ENCODE measurements around the gene TUBG2. TPM values are rescaled to one million over a fixed set of nuclear protein-coding genes. Genes with fewer than 3 reads are reported as not detected.

TUBG2 gene
- total RNA-seq, 1 experiment from 2014 or later, result 21.3 TPM

- TF ChIP-seq CTCF (IDR thresholded peaks at IDR 0.05; ENCODE audit: unreplicated experiment), result no peak
- H3K27me3 Mint-ChIP-seq (ENCODE audit: insufficient read depth, unreplicated experiment), result no peaks in the 10 kb centered on the region
- H3K36me3 Mint-ChIP-seq (ENCODE audit: insufficient read depth, unreplicated experiment), result peaks cover 28% of the 10 kb centered on the region
- DNase-seq (ENCODE audit: unreplicated experiment), result peak; percentile 43
- POLR2A ChIA-PET, result interaction anchor here (0.9 to 1.0 kb wide), 2 partner anchors 10 to 111 kb away, joined by 3 to 5 read pairs; no protein-coding TSS in a partner anchor
- no peaks in the 10 kb centered on the region for H3K9me3 Mint-ChIP-seq (ENCODE audit: unreplicated experiment)
- intact Hi-C loops (cut with micrococcal nuclease), result no loop called here
- no peaks in the 10 kb centered on the region for H3K4me1 Mint-ChIP-seq (ENCODE audit: insufficient read depth, unreplicated experiment)
- H3K4me3 Mint-ChIP-seq (ENCODE audit: unreplicated experiment), result no peak overlapping the region
- no TSS peak for BruUV-seq (replicated peaks)
- CTCF ChIA-PET, result interaction anchor here (0.6 kb wide), 1 partner anchor 496 kb away, joined by 3 read pairs; no protein-coding TSS in a partner anchor
- no peak overlapping the region for H3K27ac Mint-ChIP-seq (ENCODE audit: low read depth, unreplicated experiment)
Observed at GRCh38 chr17:42698736-42699414, 39.8 kb downstream of the TUBG2 start.

GRCh38 chr17:42699415-42699740 lies 40.3 kb downstream of the TUBG2 start:
- ChIA-PET CTCF (interaction anchor here (1.0 kb wide), 1 partner anchor 28 kb away, joined by 4 read pairs; no protein-coding TSS in a partner anchor), POLR2A (interaction anchor here (0.9 to 1.0 kb wide), 2 partner anchors 9 to 112 kb away, joined by 3 to 5 read pairs; no protein-coding TSS in a partner anchor)
- Mint-ChIP-seq H3K4me1 (ENCODE audit: insufficient read depth, unreplicated experiment) (no peaks in the 10 kb centered on the region), H3K27me3 (ENCODE audit: insufficient read depth, unreplicated experiment) (no peaks in the 10 kb centered on the region), H3K4me3 (ENCODE audit: unreplicated experiment) (no peak overlapping the region), H3K36me3 (ENCODE audit: insufficient read depth, unreplicated experiment) (peaks cover 32% of the 10 kb centered on the region), H3K9me3 (ENCODE audit: unreplicated experiment) (no peaks in the 10 kb centered on the region), H3K27ac (ENCODE audit: low read depth, unreplicated experiment) (no peak overlapping the region)
- TF ChIP-seq CTCF (IDR thresholded peaks at IDR 0.05; ENCODE audit: unreplicated experiment), result no peak
- no peak for DNase-seq (ENCODE audit: unreplicated experiment)
- no TSS peak for BruUV-seq (replicated peaks)
- intact Hi-C loops (cut with micrococcal nuclease), result no loop called here

- Mint-ChIP-seq H3K4me3 (ENCODE audit: unreplicated experiment) (no peak overlapping the region), H3K27me3 (ENCODE audit: insufficient read depth, unreplicated experiment) (no peaks in the 10 kb centered on the region), H3K36me3 (ENCODE audit: insufficient read depth, unreplicated experiment) (peaks cover 45% of the 10 kb centered on the region), H3K27ac (ENCODE audit: low read depth, unreplicated experiment) (no peak overlapping the region), H3K9me3 (ENCODE audit: unreplicated experiment) (no peaks in the 10 kb centered on the region), H3K4me1 (ENCODE audit: insufficient read depth, unreplicated experiment) (no peaks in the 10 kb centered on the region)
- BruUV-seq (replicated peaks), result TSS peak; percentile 21
- ChIA-PET CTCF (interaction anchor here (1.2 kb wide), 1 partner anchor 123 kb away, joined by 3 read pairs; no protein-coding TSS in a partner anchor), POLR2A (no interaction called here)
- no peak for DNase-seq (ENCODE audit: unreplicated experiment)
- intact Hi-C loops (cut with micrococcal nuclease), result no loop called here
- no peak for TF ChIP-seq CTCF (IDR thresholded peaks at IDR 0.05; ENCODE audit: unreplicated experiment)
Observed at GRCh38 chr17:42700586-42701289, 41.7 kb downstream of the TUBG2 start.

GRCh38 chr17:42702446-42702845 lies 43.4 kb downstream of the TUBG2 start:
- Mint-ChIP-seq H3K4me3 (ENCODE audit: unreplicated experiment) (no peak overlapping the region), H3K36me3 (ENCODE audit: insufficient read depth, unreplicated experiment) (peaks cover 62% of the 10 kb centered on the region), H3K27ac (ENCODE audit: low read depth, unreplicated experiment) (no peak overlapping the region), H3K4me1 (ENCODE audit: insufficient read depth, unreplicated experiment) (no peaks in the 10 kb centered on the region), H3K27me3 (ENCODE audit: insufficient read depth, unreplicated experiment) (no peaks in the 10 kb centered on the region), H3K9me3 (ENCODE audit: unreplicated experiment) (no peaks in the 10 kb centered on the region)
- POLR2A ChIA-PET, result interaction anchor here (0.7 kb wide), 1 partner anchor 369 kb away, joined by 3 read pairs; no protein-coding TSS in a partner anchor
- BruUV-seq (replicated peaks), result no TSS peak
- CTCF ChIA-PET, result interaction anchor here (0.6 kb wide), 1 partner anchor 11 kb away, joined by 4 read pairs; no protein-coding TSS in a partner anchor
- no peak for DNase-seq (ENCODE audit: unreplicated experiment)
- intact Hi-C loops (cut with micrococcal nuclease), result no loop called here
- TF ChIP-seq CTCF (IDR thresholded peaks at IDR 0.05; ENCODE audit: unreplicated experiment), result no peak
